ENCODE data around the gene GIT2.
"Not testable (repeated sequence)": the region's sequence is repeated elsewhere in the genome, so short reads cannot be mapped to it uniquely, and the experiment has no call there.

GIT2 gene

GRCh38 chr12:109915171-109916040, 80.8 kb downstream of the GIT2 start:
- DNase-seq, result no peak

- DNase-seq, result no peak
Observed at GRCh38 chr12:109914461-109914860, 81.7 kb downstream of the GIT2 start.

GRCh38 chr12:109912855-109913321, 83.3 kb downstream of the GIT2 start:
- DNase-seq, result no peak

- no peak for DNase-seq
Observed at GRCh38 chr12:109910969-109911348, 85.2 kb downstream of the GIT2 start.

GRCh38 chr12:109910254-109910968, 85.8 kb downstream of the GIT2 start:
- no peak for DNase-seq

GRCh38 chr12:109905301-109905700, 90.9 kb downstream of the GIT2 start:
- DNase-seq, result no peak

- no peak for DNase-seq
Observed at GRCh38 chr12:109902891-109903418, 93.2 kb downstream of the GIT2 start.

- DNase-seq, result no peak
Observed at GRCh38 chr12:109900752-109901580, 95.2 kb downstream of the GIT2 start.

- DNase-seq, result peak; percentile 71 to 87
Observed at GRCh38 chr12:109899783-109900751, 96.1 kb downstream of the GIT2 start, which contains the start of gene TCHP. TSS of gene TCHP (plus strand) at chr12:109900274. CDS start at chr12:109903027, 2,753 bp downstream.

- not testable (repeated sequence) for DNase-seq
Observed at GRCh38 chr12:109899345-109899744, 96.8 kb downstream of the GIT2 start.

- DNase-seq, result no peak
Observed at GRCh38 chr12:109897029-109897428, 99.1 kb downstream of the GIT2 start.

GRCh38 chr12:109896188-109896587, 100.0 kb downstream of the GIT2 start:
- no peak for DNase-seq

GRCh38 chr12:109894939-109895338, 101.2 kb downstream of the GIT2 start:
- DNase-seq, result no peak

GRCh38 chr12:109893261-109893995, 102.7 kb downstream of the GIT2 start:
- DNase-seq, result no peak

GRCh38 chr12:109892748-109893147, 103.4 kb downstream of the GIT2 start:
- no peak for DNase-seq

GRCh38 chr12:109892165-109892715, 103.9 kb downstream of the GIT2 start:
- DNase-seq, result no peak

- not testable (repeated sequence) for DNase-seq
Observed at GRCh38 chr12:109891731-109892130, 104.4 kb downstream of the GIT2 start.

- DNase-seq, result no peak
Observed at GRCh38 chr12:109890620-109891170, 105.5 kb downstream of the GIT2 start.

GRCh38 chr12:109888179-109889020, 107.8 kb downstream of the GIT2 start:
- no peak for DNase-seq
